ENCODE measurements around the gene APEH. TPM values are rescaled to one million over a fixed set of nuclear protein-coding genes. Genes with fewer than 3 reads are reported as not detected.

The APEH gene
- total and polyA plus RNA-seq, 2 of the 4 experiments (the other 2 are of a cell fraction), result 89.2 to 142 TPM

GRCh38 chr3:49657208-49657915, 16.8 kb upstream of the APEH start:
- no peak overlapping the region for H3K56ac ChIP-seq (ENCODE audit: extremely low read depth, insufficient read depth, low read length)
- H2AFZ ChIP-seq (replicated peaks; ENCODE audit: low read length, poor library complexity), result no peak overlapping the region
- H3K4me1 ChIP-seq (ENCODE audit: control insufficient read depth, insufficient read depth, low read length), result no peaks in the 10 kb centered on the region
- no peak overlapping the region for H3K18ac ChIP-seq (ENCODE audit: low read depth, low read length)
- POLR2A ChIA-PET (ENCODE audit: unreplicated experiment), result no interaction called here
- no peaks in the 10 kb centered on the region for H4K20me1 ChIP-seq (ENCODE audit: insufficient read depth, low read length)
- no peak overlapping the region for H2BK120ac ChIP-seq (ENCODE audit: low read depth, low read length)
- ATAC-seq (ENCODE audit: low read depth), result no peak
- no peaks in the 10 kb centered on the region for H3K79me1 ChIP-seq (ENCODE audit: low read depth in 1 of 2, low read length in 2 of 2)
- no peaks in the 10 kb centered on the region for H3K36me3 ChIP-seq (ENCODE audit: control insufficient read depth, insufficient read depth, low read length)
- H2BK5ac ChIP-seq (ENCODE audit: low read depth, low read length, poor library complexity, severe bottlenecking), result no peak overlapping the region
- H4K91ac ChIP-seq (ENCODE audit: insufficient read depth, low read depth, low read length), result no peak overlapping the region
- no peaks in the 10 kb centered on the region for H3K9me1 ChIP-seq (ENCODE audit: insufficient read depth, low read length)
- H2BK15ac ChIP-seq (ENCODE audit: low read depth, low read length), result no peak overlapping the region
- H3K4me3 ChIP-seq (ENCODE audit: insufficient read depth, low read depth, low read length), result no peak overlapping the region
- no peak overlapping the region for H3K27ac ChIP-seq (ENCODE audit: insufficient read depth, low read length)
- DNase-seq, result no peak
- no peak overlapping the region for H2AK5ac ChIP-seq (ENCODE audit: low read depth, low read length)
- intact Hi-C loops (cut with micrococcal nuclease) (no loop called here), dilution Hi-C loops (cut with HindIII; ENCODE audit: low sequenced_read_pairs, unreplicated experiment) (no loop called here), in situ Hi-C loops (cut with MboI; ENCODE audit: low sequenced_read_pairs) (no loop called here)
- no peak for TF ChIP-seq MXI1 (IDR thresholded peaks at IDR 0.05; ENCODE audit: borderline replicate concordance, low read depth, low read length)
- no peak for TF ChIP-seq RCOR1 (IDR thresholded peaks at IDR 0.05; ENCODE audit: insufficient replicate concordance, low read length)
- TF ChIP-seq RFX5 (IDR thresholded peaks at IDR 0.05; ENCODE audit: low read depth, low read length), result no peak
- TF ChIP-seq BHLHE40 (IDR thresholded peaks at IDR 0.05; ENCODE audit: low read depth, low read length), result no peak
- no peak for TF ChIP-seq ELK1 (IDR thresholded peaks at IDR 0.05; ENCODE audit: borderline replicate concordance, low read depth, low read length)
- TF ChIP-seq, protein P1, sequence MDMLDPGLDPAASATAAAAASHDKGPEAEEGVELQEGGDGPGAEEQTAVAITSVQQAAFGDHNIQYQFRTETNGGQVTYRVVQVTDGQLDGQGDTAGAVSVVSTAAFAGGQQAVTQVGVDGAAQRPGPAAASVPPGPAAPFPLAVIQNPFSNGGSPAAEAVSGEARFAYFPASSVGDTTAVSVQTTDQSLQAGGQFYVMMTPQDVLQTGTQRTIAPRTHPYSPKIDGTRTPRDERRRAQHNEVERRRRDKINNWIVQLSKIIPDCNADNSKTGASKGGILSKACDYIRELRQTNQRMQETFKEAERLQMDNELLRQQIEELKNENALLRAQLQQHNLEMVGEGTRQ (IDR thresholded peaks at IDR 0.05; ENCODE audit: low read depth, low read length), result no peak
- TF ChIP-seq RAD21 (IDR thresholded peaks at IDR 0.05; ENCODE audit: low read length), result no peak
- no peak for TF ChIP-seq SMC3 (IDR thresholded peaks at IDR 0.05; ENCODE audit: low read depth, low read length)
- TF ChIP-seq NFE2L2 (IDR thresholded peaks at IDR 0.05; ENCODE audit: low read depth, low read length), result no peak
- TF ChIP-seq MAZ (IDR thresholded peaks at IDR 0.05; ENCODE audit: borderline replicate concordance, low read depth, low read length), result no peak
- TF ChIP-seq MAFK (IDR thresholded peaks at IDR 0.05; ENCODE audit: low read depth, low read length), result no peak
- TF ChIP-seq CHD1 (IDR thresholded peaks at IDR 0.05; ENCODE audit: low read depth, low read length), result no peak
- TF ChIP-seq POLR2A (IDR thresholded peaks at IDR 0.05; ENCODE audit: low read depth, low read length), result no peak
- TF ChIP-seq FOS (IDR thresholded peaks at IDR 0.05; ENCODE audit: low read depth, low read length), result no peak
- no peaks in the 10 kb centered on the region for H3K9me3 ChIP-seq (ENCODE audit: control insufficient read depth, insufficient read depth, low read length)
- H2BK20ac ChIP-seq (ENCODE audit: low read depth, low read length), result no peak overlapping the region
- H3K23ac ChIP-seq (ENCODE audit: low read depth, low read length), result no peak overlapping the region
- H3K14ac ChIP-seq (replicated peaks; ENCODE audit: low read depth, low read length), result no peak overlapping the region
- WGBS, 2 experiments (ENCODE audit: extremely low coverage in 2 of 2, insufficient read length in 1 of 2), result 91% methylated on average over 18 of the region's 36 CpGs; no CpG with 5 or more reads in 1 of the 2 experiments
- peaks cover 46% of the 10 kb centered on the region for H3K27me3 ChIP-seq (ENCODE audit: control insufficient read depth, insufficient read depth, low read length)
- no peak overlapping the region for H4K8ac ChIP-seq (ENCODE audit: low read depth in 2 of 2, low read length in 2 of 2)
- no peak overlapping the region for H3K4me2 ChIP-seq (ENCODE audit: low read depth, low read length)
- H4K5ac ChIP-seq (ENCODE audit: low read depth, low read length), result no peak overlapping the region
- no peak overlapping the region for H3K9ac ChIP-seq (ENCODE audit: low read depth, low read length)
- CTCF ChIA-PET, result no interaction called here
- no peak overlapping the region for H3K4ac ChIP-seq (ENCODE audit: low read depth, low read length)
- H2AK9ac ChIP-seq (replicated peaks; ENCODE audit: low read depth, low read length, poor library complexity), result no peak overlapping the region
- BruUV-seq (replicated peaks), result no TSS peak
